Measurements from ENCODE around the gene RRAD. TPM values are rescaled to one million over a fixed set of nuclear protein-coding genes. Genes with fewer than 3 reads are reported as not detected.
A peak's percentile ranks its signal among the peaks of the same experiment; 100 is the strongest.
"Not testable (repeated sequence)": the region's sequence is repeated elsewhere in the genome, so short reads cannot be mapped to it uniquely, and the experiment has no call there.

The RRAD gene
- total RNA-seq, 1 experiment from 2014 or later: not detected

- no peak for DNase-seq (ENCODE audit: low read depth)
These were observed 25.8 kb upstream of the RRAD start for GRCh38 chr16:66950971-66951790.

- DNase-seq (ENCODE audit: low read depth): no peak
These were observed 25.1 kb upstream of the RRAD start for GRCh38 chr16:66950437-66950836.

- no peak for DNase-seq (ENCODE audit: low read depth)
These were observed 24.1 kb upstream of the RRAD start for GRCh38 chr16:66949472-66949871.

GRCh38 chr16:66948837-66949225, 23.5 kb upstream of the RRAD start:
- no peak for DNase-seq (ENCODE audit: low read depth)

- DNase-seq (ENCODE audit: low read depth): no peak
These were observed 22.9 kb upstream of the RRAD start for GRCh38 chr16:66948134-66948836.

- DNase-seq (ENCODE audit: low read depth): peak; percentile 77
These were observed 22.1 kb upstream of the RRAD start for GRCh38 chr16:66947302-66948065.

- no peak for DNase-seq (ENCODE audit: low read depth)
These were observed 21.6 kb upstream of the RRAD start for GRCh38 chr16:66946974-66947301.

GRCh38 chr16:66946541-66946940, 21.2 kb upstream of the RRAD start:
- DNase-seq (ENCODE audit: low read depth): no peak

- no peak for DNase-seq (ENCODE audit: low read depth)
These were observed 20.6 kb upstream of the RRAD start for GRCh38 chr16:66945939-66946338.

- DNase-seq (ENCODE audit: low read depth): not testable (repeated sequence)
These were observed 19.6 kb upstream of the RRAD start for GRCh38 chr16:66944971-66945370.

- DNase-seq (ENCODE audit: low read depth): no peak
These were observed 18.7 kb upstream of the RRAD start for GRCh38 chr16:66944054-66944441.

- DNase-seq (ENCODE audit: low read depth): no peak
These were observed 18.2 kb upstream of the RRAD start for GRCh38 chr16:66943426-66944053.

- no peak for DNase-seq (ENCODE audit: low read depth)
These were observed 17.6 kb upstream of the RRAD start for GRCh38 chr16:66942981-66943380.

GRCh38 chr16:66940236-66940635, 14.9 kb upstream of the RRAD start:
- no peak for DNase-seq (ENCODE audit: low read depth)

GRCh38 chr16:66939366-66939765, 14.0 kb upstream of the RRAD start:
- DNase-seq (ENCODE audit: low read depth): no peak

- no peak for DNase-seq (ENCODE audit: low read depth)
These were observed 12.5 kb upstream of the RRAD start for GRCh38 chr16:66937725-66938337.

GRCh38 chr16:66936889-66937554, 11.7 kb upstream of the RRAD start:
- no peak for DNase-seq (ENCODE audit: low read depth)

GRCh38 chr16:66936462-66936861, 11.1 kb upstream of the RRAD start:
- DNase-seq (ENCODE audit: low read depth): no peak

- DNase-seq (ENCODE audit: low read depth): peak; percentile 22
These were observed 10.1 kb upstream of the RRAD start, which contains the start of gene CES2 for GRCh38 chr16:66935314-66936011. Gene CES2 (plus strand): TSS chr16:66935516. CDS start chr16:66935636, 120 bp downstream.

GRCh38 chr16:66934839-66935313, 9.5 kb upstream of the RRAD start:
- DNase-seq (ENCODE audit: low read depth): not testable (repeated sequence)
